Stimulated activated naive CD8-positive, alpha-beta T cell treated with anti-CD3 and anti-CD28 coated beads, Interleukin-15, amount 100 ng/mL, for 72 hours (primary cell): ENCODE results near the gene SPEF2.
"Not testable (repeated sequence)": the region's sequence is repeated elsewhere in the genome, so short reads cannot be mapped to it uniquely, and the experiment has no call there.

ENCODE experiments used
- ATAC-seq: fragments of 150-1000 bp; cut with Tn5 transposase; 2 replicates; pipeline ENCODE4 v1.10.0; 2021; ENCODE audit warnings: mild to moderate bottlenecking, moderate library complexity
- DNase-seq, 2 donors: peaks; one replicate each; pipeline ENCODE4 v3.0.0; 2021 to 2022
- H3K27ac Mint-ChIP-seq, 2 donors: one replicate each; pipeline ENCODE4 v1.8.0; 2022; ENCODE audit warnings: mild to moderate bottlenecking in 2 of 2, mixed read lengths in 2 of 2, moderate library complexity in 2 of 2
- H3K27me3 Mint-ChIP-seq: one replicate; pipeline ENCODE4 v1.8.0; 2022; ENCODE audit warnings: mixed read lengths
- H3K4me1 Mint-ChIP-seq: one replicate; pipeline ENCODE4 v1.8.0; 2022; ENCODE audit warnings: mild to moderate bottlenecking, mixed read lengths
- H3K4me3 Mint-ChIP-seq, 2 donors: one replicate each; pipeline ENCODE4 v1.8.0; 2022; ENCODE audit warnings: mild to moderate bottlenecking in 2 of 2, mixed read lengths in 2 of 2, moderate library complexity in 1 of 2
- H3K9me3 Mint-ChIP-seq, 2 donors: one replicate each; pipeline ENCODE4 v1.8.0; 2022; ENCODE audit warnings: mixed read lengths in 2 of 2

SPEF2 gene

DNA sequence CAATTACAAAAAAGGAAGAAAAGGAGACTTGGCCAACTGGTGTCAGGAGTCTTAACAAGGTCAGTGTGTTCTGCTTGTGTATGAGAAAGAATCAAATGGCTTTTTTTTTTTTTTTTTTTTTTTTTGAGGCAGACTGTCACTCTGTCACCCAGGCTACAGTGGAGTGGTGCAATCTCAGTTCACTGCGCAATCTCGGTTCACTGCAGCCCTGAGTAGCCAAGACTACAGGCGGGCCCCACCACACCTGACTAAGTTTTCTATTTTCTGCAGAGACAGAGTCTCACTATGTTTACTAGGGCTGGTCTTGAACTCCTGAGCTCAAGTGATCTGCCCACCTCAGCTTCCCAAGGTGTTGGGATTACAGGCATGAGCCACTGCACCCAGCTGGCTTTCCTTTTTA is 236.0 kb downstream of the SPEF2 start:
- H3K27ac Mint-ChIP-seq: peak overlapping the region; percentile 93 to 99
- DNase-seq (peak; percentile 66 to 84), ATAC-seq (peak; percentile 70)
- no peaks in the 10 kb centered on the region for H3K27me3 Mint-ChIP-seq
- peaks cover 49% of the 10 kb centered on the region for H3K4me1 Mint-ChIP-seq
- peak overlapping the region; percentile 70 to 80 for H3K4me3 Mint-ChIP-seq
- peaks cover under 1 to 6% of the 10 kb centered on the region in 2 donors for H3K9me3 Mint-ChIP-seq

- no peaks in the 10 kb centered on the region for H3K27me3 Mint-ChIP-seq
- peaks cover 49% of the 10 kb centered on the region for H3K4me1 Mint-ChIP-seq
- ATAC-seq (peak; percentile 70), DNase-seq (peak; percentile 69 to 85)
- peaks cover 0 to 5% of the 10 kb centered on the region in 2 donors for H3K9me3 Mint-ChIP-seq
- H3K27ac Mint-ChIP-seq: peak overlapping the region; percentile 93 to 99
- peak overlapping the region; percentile 70 to 80 for H3K4me3 Mint-ChIP-seq
Measured at GRCh38 chr5:35854248-35854647, 236.6 kb downstream of the SPEF2 start.

DNA sequence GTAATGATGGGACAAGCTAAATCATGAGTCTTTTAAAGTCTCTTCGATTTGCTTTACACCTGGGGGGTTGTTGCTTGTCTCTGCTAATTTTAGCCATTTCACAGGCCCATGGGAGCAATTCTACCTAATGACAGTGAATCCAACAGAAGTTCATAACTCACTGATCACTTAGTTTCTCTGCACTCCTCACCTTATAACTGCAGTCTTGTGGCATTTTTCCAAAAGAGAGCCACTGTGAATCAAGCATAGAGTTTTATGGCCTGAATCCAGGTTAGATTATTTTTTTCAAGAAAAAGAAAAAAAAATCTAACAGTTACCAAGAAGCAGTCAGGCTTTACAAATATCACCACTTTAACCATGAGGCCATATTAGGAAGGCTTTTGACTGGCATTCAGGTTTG is 237.5 kb downstream of the SPEF2 start:
- ATAC-seq: no peak
- H3K4me1 Mint-ChIP-seq: peaks cover 45% of the 10 kb centered on the region
- no peak for DNase-seq
- H3K9me3 Mint-ChIP-seq: peaks cover 0 to 5% of the 10 kb centered on the region in 2 donors
- peak overlapping the region; percentile 93 to 99 for H3K27ac Mint-ChIP-seq
- H3K4me3 Mint-ChIP-seq: peak overlapping the region; percentile 70 to 80
- H3K27me3 Mint-ChIP-seq: no peaks in the 10 kb centered on the region

GRCh38 chr5:35856186-35856764 is 238.6 kb downstream of the SPEF2 start:
- not testable (repeated sequence) for H3K9me3 Mint-ChIP-seq, DNase-seq, H3K27me3 Mint-ChIP-seq, ATAC-seq
- peak overlapping the region; percentile 55 to 81 for H3K27ac Mint-ChIP-seq
- peaks cover 45% of the 10 kb centered on the region for H3K4me1 Mint-ChIP-seq
- peak overlapping the region; percentile 70 to 80 for H3K4me3 Mint-ChIP-seq

DNA sequence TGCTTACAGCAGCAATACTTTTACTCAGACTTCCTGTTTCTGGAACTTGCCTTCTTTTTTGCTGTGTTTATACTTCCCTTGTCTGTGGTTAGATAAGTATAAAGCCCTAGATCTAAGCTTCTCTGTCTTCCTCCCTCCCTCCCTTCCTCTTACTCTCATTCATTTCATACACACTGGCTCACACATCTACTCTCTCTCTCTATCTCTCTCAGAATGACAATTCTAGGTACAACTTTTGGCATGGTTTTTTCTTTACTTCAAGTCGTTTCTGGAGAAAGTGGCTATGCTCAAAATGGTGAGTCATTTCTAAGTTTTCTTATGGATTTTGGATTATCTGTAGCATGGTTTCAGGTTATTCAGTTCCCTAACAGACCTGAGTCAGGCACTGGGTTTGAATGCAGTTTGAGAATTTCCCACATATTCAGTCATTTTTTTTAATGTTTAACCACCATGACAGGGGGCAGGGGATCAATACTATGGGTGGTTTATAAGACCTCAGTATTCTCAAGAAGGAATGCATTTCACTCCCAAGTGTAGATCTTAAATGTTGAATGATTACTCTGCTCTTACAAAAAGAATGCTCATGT is 239.2 kb downstream of the SPEF2 start, which contains the start of gene IL7R:
IL7R (plus strand) TSS at position 127 of the 587 bp plus-strand sequence; CDS start at position 214, 87 bp downstream.
- peaks cover 45% of the 10 kb centered on the region for H3K4me1 Mint-ChIP-seq
- no peaks in the 10 kb centered on the region for H3K9me3 Mint-ChIP-seq
- H3K27me3 Mint-ChIP-seq: no peaks in the 10 kb centered on the region
- H3K27ac Mint-ChIP-seq: peak within 1 kb of the TSS; percentile 88 to 99
- peak; percentile 58 for ATAC-seq
- peak within 1 kb of the TSS; percentile 70 to 80 for H3K4me3 Mint-ChIP-seq
- DNase-seq: no peak

DNA sequence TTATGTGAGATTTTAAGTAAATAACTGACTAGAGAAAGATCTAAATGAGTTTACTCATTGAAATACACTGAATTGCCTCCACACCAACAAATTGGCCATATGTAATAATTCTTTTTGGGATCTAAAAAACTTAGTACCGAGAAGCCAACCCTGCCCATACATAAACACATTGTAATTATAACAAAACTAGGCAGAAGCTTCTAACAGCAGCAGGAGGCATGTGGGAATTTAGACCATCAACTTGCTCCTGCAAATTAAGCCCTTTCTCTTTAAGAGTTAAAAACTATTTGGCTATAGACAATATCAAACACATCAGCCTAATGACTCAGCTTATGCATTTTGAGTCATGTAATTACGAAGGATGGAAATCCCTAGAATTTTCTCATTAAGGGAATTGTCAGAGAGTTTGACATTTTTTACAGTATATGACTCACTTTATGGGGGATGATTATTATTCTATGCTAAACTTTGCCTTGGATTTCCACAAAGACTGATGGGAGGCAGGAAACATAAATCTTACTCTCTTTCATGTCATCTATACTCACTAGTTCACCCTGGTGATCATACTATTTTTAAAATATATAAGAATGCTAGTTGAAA is 240.0 kb downstream of the SPEF2 start:
- Mint-ChIP-seq H3K27ac (peak overlapping the region; percentile 55 to 88), H3K4me1 (peaks cover 48% of the 10 kb centered on the region), H3K9me3 (no peaks in the 10 kb centered on the region), H3K4me3 (peak overlapping the region; percentile 64 to 80), H3K27me3 (no peaks in the 10 kb centered on the region)
- DNase-seq: no peak
- ATAC-seq: no peak

DNA sequence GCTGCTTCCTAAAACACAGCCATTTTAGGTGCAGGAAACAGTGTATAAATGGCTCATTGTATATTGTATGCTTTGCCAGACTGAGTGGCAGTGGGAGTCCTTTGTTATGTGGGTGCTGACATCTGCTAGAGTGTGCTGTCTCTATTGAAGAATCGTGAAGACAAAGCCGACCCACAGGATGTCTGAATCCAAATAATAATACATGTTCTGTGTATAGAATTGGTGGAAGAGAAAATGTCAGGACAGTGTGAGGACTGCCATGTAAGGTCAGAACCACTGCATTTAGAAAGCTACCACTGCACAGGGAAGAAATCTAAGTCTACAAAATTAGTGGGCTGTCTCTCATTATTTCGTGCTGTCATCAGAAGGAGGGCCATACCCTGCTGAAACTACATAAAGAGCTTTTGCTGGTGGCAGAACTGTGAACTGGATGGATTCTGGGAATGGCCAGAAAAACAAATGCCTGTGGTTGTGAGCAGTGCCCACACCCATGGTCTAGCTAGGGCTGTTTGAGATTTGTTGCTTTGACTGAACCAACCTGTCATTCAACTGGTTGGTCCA is 241.5 kb downstream of the SPEF2 start:
- DNase-seq: no peak
- Mint-ChIP-seq H3K4me1 (peaks cover 58% of the 10 kb centered on the region), H3K27me3 (no peaks in the 10 kb centered on the region), H3K4me3 (peak overlapping the region; percentile 85 to 90), H3K27ac (peak overlapping the region; percentile 91 to 95), H3K9me3 (no peaks in the 10 kb centered on the region)
- ATAC-seq: peak; percentile 17

- H3K4me3 Mint-ChIP-seq: peak overlapping the region; percentile 85 to 90
- no peaks in the 10 kb centered on the region for H3K27me3 Mint-ChIP-seq
- DNase-seq: no peak
- peaks cover 8 to 9% of the 10 kb centered on the region in 2 donors for H3K9me3 Mint-ChIP-seq
- H3K27ac Mint-ChIP-seq: peak overlapping the region; percentile 63 to 95
- peaks cover 58% of the 10 kb centered on the region for H3K4me1 Mint-ChIP-seq
- no peak for ATAC-seq
Measured at GRCh38 chr5:35860686-35861085, 243.0 kb downstream of the SPEF2 start.

DNA sequence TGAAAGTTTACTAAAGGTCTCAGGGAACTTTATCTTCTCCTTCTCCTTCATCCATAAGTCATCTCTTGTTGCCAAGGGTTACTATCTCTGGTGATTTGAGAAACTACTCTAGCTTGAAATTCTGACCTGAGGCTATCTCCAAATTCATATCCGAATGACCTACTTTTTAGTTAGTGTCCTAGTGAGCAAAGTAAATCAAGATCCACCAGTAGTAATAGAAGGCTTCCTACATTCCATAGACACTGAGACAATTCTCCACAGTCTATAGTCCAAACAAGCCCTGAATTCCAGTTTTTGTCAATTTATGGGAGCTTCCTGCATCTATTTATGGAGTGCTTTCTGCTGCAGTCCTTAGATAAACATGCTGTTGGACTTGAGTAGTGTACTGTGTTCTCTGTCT is 244.1 kb downstream of the SPEF2 start:
- peaks cover 65% of the 10 kb centered on the region for H3K4me1 Mint-ChIP-seq
- no peaks in the 10 kb centered on the region for H3K27me3 Mint-ChIP-seq
- H3K27ac Mint-ChIP-seq: peak overlapping the region; percentile 54 to 95
- ATAC-seq (no peak), DNase-seq (no peak)
- peaks cover 8 to 10% of the 10 kb centered on the region in 2 donors for H3K9me3 Mint-ChIP-seq
- peak overlapping the region; percentile 85 to 90 for H3K4me3 Mint-ChIP-seq

GRCh38 chr5:35862126-35862525 is 244.5 kb downstream of the SPEF2 start:
- ATAC-seq (peak; percentile 27), DNase-seq (no peak)
- Mint-ChIP-seq H3K27me3 (no peaks in the 10 kb centered on the region), H3K9me3 (peaks cover 8 to 10% of the 10 kb centered on the region in 2 donors), H3K27ac (peak overlapping the region; percentile 54 to 95), H3K4me1 (peaks cover 69% of the 10 kb centered on the region), H3K4me3 (peak overlapping the region; percentile 85 to 90)

DNA sequence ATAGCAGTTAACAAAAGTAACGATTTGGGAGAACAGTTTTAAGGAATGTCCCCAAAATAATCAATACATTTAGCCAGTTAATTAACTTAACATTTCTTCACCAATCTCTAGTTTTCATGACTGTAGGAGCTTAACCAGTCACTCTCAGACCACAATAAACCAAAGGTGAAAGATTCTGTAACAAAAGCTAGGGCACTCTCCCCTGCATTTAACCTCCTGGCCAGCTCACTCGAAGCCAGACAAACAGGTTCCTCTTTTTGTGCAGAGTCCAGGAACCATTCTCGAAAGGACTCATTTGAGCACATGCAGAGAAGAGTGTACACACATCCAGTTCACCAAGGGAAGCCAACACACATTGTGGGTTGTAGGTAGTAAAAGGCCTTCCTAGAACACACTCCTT is 245.5 kb downstream of the SPEF2 start:
- peaks cover 79% of the 10 kb centered on the region for H3K4me1 Mint-ChIP-seq
- H3K9me3 Mint-ChIP-seq: peaks cover 8 to 10% of the 10 kb centered on the region in 2 donors
- peak overlapping the region; percentile 85 to 90 for H3K4me3 Mint-ChIP-seq
- DNase-seq (no peak), ATAC-seq (peak; percentile 76)
- H3K27ac Mint-ChIP-seq: peak overlapping the region; percentile 81 to 95
- H3K27me3 Mint-ChIP-seq: no peaks in the 10 kb centered on the region
